Erythroblast (primary cell): ENCODE results near the gene PMPCA.
A peak's percentile ranks its signal among the peaks of the same experiment; 100 is the strongest.

Source experiments
- DNase-seq, 2 experiments: peaks; one replicate each; lab custom pipeline; 2025; lab: John Stamatoyannopoulos, UW
- GATA1 ChIP-seq: IDR thresholded peaks from 2 replicates; pipeline ENCODE4 v1.6.1; 2011; ENCODE audit warnings: low read depth, mild to moderate bottlenecking, control low read depth, low read length, moderate library complexity
- POLR2A ChIP-seq: IDR thresholded peaks from 2 replicates; pipeline ENCODE4 v1.6.1; 2011; ENCODE audit warnings: mild to moderate bottlenecking, low read length

The PMPCA gene

GRCh38 chr9:136470792-136471469 lies 60.5 kb downstream of the PMPCA start:
- peak; percentile 65 to 68 for DNase-seq
- TF ChIP-seq GATA1 = no peak
- no peak for TF ChIP-seq POLR2A

GRCh38 chr9:136471802-136472487 lies 61.5 kb downstream of the PMPCA start:
- TF ChIP-seq POLR2A = no peak
- no peak for TF ChIP-seq GATA1
- no peak for DNase-seq

GRCh38 chr9:136472640-136473353 lies 62.3 kb downstream of the PMPCA start:
- TF ChIP-seq GATA1 (no peak), POLR2A (no peak)
- DNase-seq = no peak

GRCh38 chr9:136473354-136473721 lies 62.9 kb downstream of the PMPCA start:
- no peak for TF ChIP-seq POLR2A
- no peak for TF ChIP-seq GATA1
- no peak for DNase-seq
